HepG2 (cell line): Measurements from ENCODE around the gene PCED1B. TPM values are rescaled to one million over a fixed set of nuclear protein-coding genes. Genes with fewer than 3 reads are reported as not detected.

Experiments used
- ATAC-seq: fragments of 200-7000 bp; cut with Tn5 transposase; 3 replicates; pipeline ENCODE4 v1.9.1; 2020; ENCODE audit warnings: mild to moderate bottlenecking, moderate library complexity
- BruUV-seq: library from RNA; stranded (reverse); fragments of 400-500 nt; replicated peaks from 2 replicates; lab custom pipeline; 2021; lab: Mats Ljungman, UMichigan
- CTCF ChIA-PET: fragments of 300-600 bp; formaldehyde crosslinking; extraction: SDS; loops from one replicate; lab custom pipeline; 2021; ENCODE audit warnings: low total read pairs, inconsistent platforms, low intra/inter-chr PET ratio; lab: Yijun Ruan, JAX
- POLR2A ChIA-PET: fragments of 350-600 bp; sonication (Branson Sonifier 250); formaldehyde crosslinking; loops from one replicate; lab custom pipeline; 2020; ENCODE audit warnings: antibody characterized with exemption, inconsistent platforms; lab: Yijun Ruan, JAX
- DNase-seq: peaks from one replicate; pipeline ENCODE4 v3.0.0-alpha.2; 2015; ENCODE audit warnings: low spot score
- FAIRE-seq: peaks from 3 replicates; lab custom pipeline; 2011; peaks lifted over from hg19 to GRCh38; lab: Jason Lieb, UNC
- H2AFZ ChIP-seq: one replicate; pipeline ENCODE4 v1.6.1; 2011; ENCODE audit warnings: low read length, inconsistent platforms
- H3K27ac ChIP-seq: fragments of 300-600 bp; 3 replicates; pipeline ENCODE4 v1.8.0; 2011; ENCODE audit warnings: mixed run types, mild to moderate bottlenecking, mixed read lengths, low read length, inconsistent platforms; ENCODE audit not compliant: insufficient read depth; ENCODE audit errors: extremely low read length
- H3K27me3 ChIP-seq, 2 experiments: fragments of 200-600 bp in 1 of 2; 2 replicates in 1 of 2; 3 replicates in 1 of 2; pipeline versions ENCODE4 v1.6.0 to v1.8.0; 2011; ENCODE audit warnings: low read length in 2 of 2, mild to moderate bottlenecking in 2 of 2, moderate library complexity in 2 of 2, inconsistent platforms in 1 of 2; ENCODE audit not compliant: insufficient read depth in 2 of 2, control insufficient read depth in 1 of 2
- H3K36me3 ChIP-seq, 2 experiments: fragments of 200-600 bp in 1 of 2; replicated peaks in 1 of 2; 2 replicates in 1 of 2; 3 replicates in 1 of 2; pipeline versions ENCODE4 v1.5.1 to v1.8.0; 2011; ENCODE audit warnings: low read length in 2 of 2, inconsistent platforms in 1 of 2; ENCODE audit not compliant: insufficient read depth in 2 of 2, control insufficient read depth in 1 of 2
- H3K4me1 ChIP-seq: 2 replicates; pipeline ENCODE4 v1.5.1; 2012; ENCODE audit warnings: low read length, inconsistent platforms; ENCODE audit not compliant: insufficient read depth
- H3K4me2 ChIP-seq: 2 replicates; pipeline ENCODE4 v1.6.0; 2011; ENCODE audit warnings: low read depth, low read length, inconsistent platforms
- H3K4me3 ChIP-seq, 3 experiments: fragments of 200-600 bp in 1 of 3; sonication (generic), shearing (Covaris generic) in 1 of 3; replicated peaks in 1 of 3; 2 replicates each; pipeline ENCODE4 v1.5.1; 2011 to 2016; ENCODE audit warnings: low read length in 3 of 3, inconsistent platforms in 2 of 3, low read depth in 2 of 3, mild to moderate bottlenecking in 2 of 3, control low read depth in 1 of 3, mixed read lengths in 1 of 3; ENCODE audit not compliant: insufficient read depth in 1 of 3
- H3K79me2 ChIP-seq: one replicate; pipeline ENCODE4 v1.6.1; 2011; ENCODE audit warnings: low read length, inconsistent platforms; ENCODE audit not compliant: insufficient read depth
- H3K9ac ChIP-seq: 2 replicates; pipeline ENCODE4 v1.6.0; 2011; ENCODE audit warnings: mild to moderate bottlenecking, low read depth, low read length, inconsistent platforms; ENCODE audit not compliant: insufficient read depth
- H3K9me3 ChIP-seq: 2 replicates; pipeline ENCODE4 v1.5.1; 2012; ENCODE audit warnings: mild to moderate bottlenecking, low read length
- H4K20me1 ChIP-seq: 2 replicates; pipeline ENCODE4 v1.6.0; 2011; ENCODE audit warnings: inconsistent platforms, mild to moderate bottlenecking, low read length, moderate library complexity; ENCODE audit not compliant: insufficient read depth
- ARID5B ChIP-seq: IDR thresholded peaks from 2 replicates; pipeline ENCODE4 v1.4.0; 2020; ENCODE audit warnings: mild to moderate bottlenecking, missing genetic modification reagents
- CC2D1A ChIP-seq: sonication (generic); formaldehyde crosslinking; IDR thresholded peaks from 2 replicates; pipeline ENCODE4 v1.8.1; 2023; ENCODE audit warnings: mild to moderate bottlenecking, missing genetic modification reagents
- FOXK2 ChIP-seq: fragments of 450-650 bp; IDR thresholded peaks from 2 replicates; pipeline ENCODE4 v1.6.1; 2016
- FUBP1 ChIP-seq: sonication (generic); formaldehyde crosslinking; IDR thresholded peaks from 2 replicates; pipeline ENCODE4 v1.5.1; 2020; ENCODE audit warnings: missing genetic modification reagents, mild to moderate bottlenecking, borderline replicate concordance
- GRHL1 ChIP-seq: sonication (generic); formaldehyde crosslinking; conservative IDR thresholded peaks from 2 replicates; pipeline ENCODE4 v1.8.0; 2022; ENCODE audit warnings: missing genetic modification reagents
- MBNL3 ChIP-seq: fragments of 250-450 bp; sonication (Bioruptor Pico); conservative IDR thresholded peaks from 2 replicates; pipeline ENCODE4 v1.8.0; 2022; ENCODE audit warnings: mild to moderate bottlenecking, inconsistent platforms
- SCMH1 ChIP-seq: sonication (generic); formaldehyde crosslinking; IDR thresholded peaks from 2 replicates; pipeline ENCODE4 v1.9.0; 2021; ENCODE audit warnings: missing genetic modification reagents, mild to moderate bottlenecking, borderline replicate concordance
- TRIM22 ChIP-seq: fragments of 450-650 bp; IDR thresholded peaks from 2 replicates; pipeline ENCODE4 v1.6.1; 2017
- ZBTB26 ChIP-seq: IDR thresholded peaks from 2 replicates; pipeline ENCODE4 v1.6.1; 2016; ENCODE audit warnings: missing compliant biosample characterization, missing genetic modification reagents, borderline replicate concordance
- ZBTB7B ChIP-seq: sonication (generic); formaldehyde crosslinking; IDR thresholded peaks from 2 replicates; pipeline ENCODE4 v1.4.0; 2020; ENCODE audit warnings: missing genetic modification reagents
- ZNF432 ChIP-seq: sonication (generic); formaldehyde crosslinking; IDR thresholded peaks from 2 replicates; pipeline ENCODE4 v1.5.0; 2020; ENCODE audit warnings: missing genetic modification reagents, mild to moderate bottlenecking, borderline replicate concordance
- ZNF510 ChIP-seq: sonication (generic); formaldehyde crosslinking; IDR thresholded peaks from 2 replicates; pipeline ENCODE4 v1.4.0; 2020; ENCODE audit warnings: low read depth, mild to moderate bottlenecking, missing genetic modification reagents
- ZNF543 ChIP-seq: sonication (generic); formaldehyde crosslinking; IDR thresholded peaks from 2 replicates; pipeline ENCODE4 v1.4.0; 2020; ENCODE audit warnings: mild to moderate bottlenecking, missing genetic modification reagents
- ZNF629 ChIP-seq: sonication (generic); formaldehyde crosslinking; conservative IDR thresholded peaks from 2 replicates; pipeline ENCODE4 v1.5.0; 2020; ENCODE audit warnings: missing genetic modification reagents
- ZNF660 ChIP-seq: sonication (generic); formaldehyde crosslinking; IDR thresholded peaks from 2 replicates; pipeline ENCODE4 v1.5.1; 2020; ENCODE audit warnings: mild to moderate bottlenecking, low read depth, missing genetic modification reagents, borderline replicate concordance
- ZSCAN29 ChIP-seq: sonication (generic); formaldehyde crosslinking; conservative IDR thresholded peaks from 2 replicates; pipeline ENCODE4 v1.4.0; 2020; ENCODE audit warnings: mild to moderate bottlenecking, missing genetic modification reagents
- WGBS: methylation state at CpG from one replicate; pipeline ENCODE4 v1.1.6; 2017; ENCODE audit warnings: low lambda C conversion rate; 5-methylcytosine and 5-hydroxymethylcytosine counted together
- in situ Hi-C: cut with HindIII; loops from 2 replicates; pipeline ENCODE4 v1.10.0; 2017; ENCODE audit warnings: low pct_unique_long_range_greater_than_20kb; ENCODE audit not compliant: extremely low pct_ligation_motif_present
- intact Hi-C: fragments of 100-400 bp; cut with micrococcal nuclease; formaldehyde crosslinking; loops from one replicate; pipeline ENCODE4 v1.10.0; 2022; ENCODE audit not compliant: unreplicated experiment
- polyA plus RNA-seq, 8 experiments: library from polyadenylated mRNA; depleted of rRNA in 3 of 8; stranded (reverse) in 7 of 8; unstranded in 1 of 8; fragments of >200 nt; fragmentation: Illumina TruSeq in 4 of 8; extraction: Trizol in 4 of 8; gene quantifications; 2 replicates each; pipeline versions ENCODE4 v1.2.1 to v1.2.3, GENCODE V29; 2011 to 2016; ENCODE audit warnings: low read depth in 4 of 8, missing spikeins in 1 of 8, mixed read lengths in 1 of 8; ENCODE audit not compliant: insufficient read depth in 1 of 8
- total RNA-seq, 5 experiments: library from RNA; depleted of rRNA; stranded (reverse); fragments of >200 nt; fragmentation: Illumina TruSeq; extraction: Trizol; gene quantifications; 2 replicates each; pipeline ENCODE4 v1.2.3, GENCODE V29; 2016; ENCODE audit warnings: low read depth in 1 of 5

The PCED1B gene
- total and polyA plus RNA-seq, 2 of the 13 experiments (the other 11 are each of a cell fraction or from before 2014, with no cell fraction given), result 0.11 to 0.37 TPM

- H2AFZ ChIP-seq, result no peak overlapping the region
- H3K9ac ChIP-seq, result no peak overlapping the region
- no peak for FAIRE-seq
- in situ Hi-C loops, result no loop called here
- no peaks in the 10 kb centered on the region for H3K27me3 ChIP-seq
- intact Hi-C loops, result no loop called here
- ChIA-PET POLR2A (no interaction called here), CTCF (no interaction called here)
- DNase-seq, result no peak
- no peaks in the 10 kb centered on the region for H4K20me1 ChIP-seq
- no peaks in the 10 kb centered on the region for H3K79me2 ChIP-seq
- no peak for ATAC-seq
- no peaks in the 10 kb centered on the region for H3K36me3 ChIP-seq
- WGBS, result 81% methylated on average over 10 of the region's 10 CpGs
- H3K9me3 ChIP-seq, result no peaks in the 10 kb centered on the region
- H3K4me1 ChIP-seq, result peaks cover 54% of the 10 kb centered on the region
- H3K4me3 ChIP-seq, result no peak overlapping the region
- BruUV-seq, result no TSS peak
- no peak overlapping the region for H3K27ac ChIP-seq
- H3K4me2 ChIP-seq, result no peak overlapping the region
- TF ChIP-seq TRIM22 (no peak), ZNF510 (CRISPR knock-in tag) (no peak), ZBTB26 (CRISPR knock-in tag) (no peak), FOXK2 (no peak), ZBTB7B (CRISPR knock-in tag) (no peak), ZNF432 (CRISPR knock-in tag) (no peak), ZNF660 (no peak), GRHL1 (no peak), ZSCAN29 (CRISPR knock-in tag) (no peak), MBNL3 (CRISPR knock-in tag) (no peak), ZNF629 (no peak), FUBP1 (CRISPR knock-in tag) (no peak), CC2D1A (CRISPR knock-in tag) (no peak), ARID5B (CRISPR knock-in tag) (no peak), ZNF543 (CRISPR knock-in tag) (no peak), SCMH1 (CRISPR knock-in tag) (no peak)
These were observed 146.8 kb downstream of the PCED1B start for GRCh38 chr12:47226199-47226598.
